GM18502 (cell line): ENCODE results near the gene SDK2.
"Not testable (repeated sequence)": the region's sequence is repeated elsewhere in the genome, so short reads cannot be mapped to it uniquely, and the experiment has no call there.

Source experiments
- ATAC-seq: cut with Tn5 transposase; IDR thresholded peaks from one replicate; pipeline ENCODE4 v1.9.1; 2021; ENCODE audit warnings: mild to moderate bottlenecking; ENCODE audit not compliant: unreplicated experiment, poor library complexity

The SDK2 gene

DNA sequence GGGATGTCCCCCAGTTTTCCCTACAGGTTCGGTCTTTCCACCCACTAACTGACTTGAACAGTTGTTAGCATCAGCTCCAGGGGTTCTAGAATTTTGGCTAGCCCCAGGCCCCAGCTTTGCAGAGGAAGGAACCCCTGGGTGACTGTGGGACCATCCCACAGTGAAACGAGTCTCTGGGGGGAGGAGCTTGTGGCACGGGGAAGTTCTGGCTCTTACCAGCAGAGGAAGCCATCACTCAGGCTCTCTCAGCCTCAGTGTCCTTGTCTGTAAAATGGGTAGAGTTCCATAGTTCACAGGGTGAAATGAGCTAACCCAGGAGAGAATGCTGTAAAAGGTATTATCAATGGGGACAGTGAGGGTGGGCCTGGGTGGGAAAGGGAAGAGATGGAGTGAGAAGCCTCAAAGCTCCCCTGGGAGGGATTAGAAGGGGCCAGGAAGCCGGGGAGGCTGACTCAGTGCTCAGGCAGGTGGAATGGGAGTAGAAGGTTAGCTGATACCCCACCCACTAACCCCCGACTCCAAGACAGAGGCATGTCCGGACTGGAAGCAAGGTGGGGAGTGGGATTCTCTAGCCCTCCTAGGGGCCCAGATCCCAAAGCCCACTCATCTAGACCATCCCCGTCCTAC is 301.6 kb downstream of the SDK2 start:
- no peak for ATAC-seq

DNA sequence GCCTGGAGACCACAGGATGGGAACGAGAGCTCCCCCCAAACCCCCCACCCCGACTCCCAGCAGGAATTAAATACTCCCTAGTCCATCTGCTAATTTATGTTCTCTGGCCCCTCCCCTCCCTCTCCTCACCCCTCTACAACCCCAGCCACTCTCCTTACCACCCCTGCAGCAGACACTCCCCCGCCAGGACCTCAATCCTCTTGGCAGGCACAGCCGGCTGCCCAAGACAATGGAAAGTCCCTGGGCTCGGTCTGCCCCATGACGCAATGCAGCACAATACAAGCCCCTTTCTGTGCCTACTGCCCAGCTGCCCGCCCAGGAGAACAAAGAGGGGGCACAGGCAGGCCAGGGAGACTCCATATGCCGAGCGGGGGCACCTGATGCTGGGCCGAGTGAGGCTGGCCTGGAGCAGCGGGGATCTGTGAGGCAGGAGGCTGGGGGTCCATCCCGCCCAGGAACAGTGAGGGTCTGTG is 302.2 kb downstream of the SDK2 start:
- no peak for ATAC-seq

DNA sequence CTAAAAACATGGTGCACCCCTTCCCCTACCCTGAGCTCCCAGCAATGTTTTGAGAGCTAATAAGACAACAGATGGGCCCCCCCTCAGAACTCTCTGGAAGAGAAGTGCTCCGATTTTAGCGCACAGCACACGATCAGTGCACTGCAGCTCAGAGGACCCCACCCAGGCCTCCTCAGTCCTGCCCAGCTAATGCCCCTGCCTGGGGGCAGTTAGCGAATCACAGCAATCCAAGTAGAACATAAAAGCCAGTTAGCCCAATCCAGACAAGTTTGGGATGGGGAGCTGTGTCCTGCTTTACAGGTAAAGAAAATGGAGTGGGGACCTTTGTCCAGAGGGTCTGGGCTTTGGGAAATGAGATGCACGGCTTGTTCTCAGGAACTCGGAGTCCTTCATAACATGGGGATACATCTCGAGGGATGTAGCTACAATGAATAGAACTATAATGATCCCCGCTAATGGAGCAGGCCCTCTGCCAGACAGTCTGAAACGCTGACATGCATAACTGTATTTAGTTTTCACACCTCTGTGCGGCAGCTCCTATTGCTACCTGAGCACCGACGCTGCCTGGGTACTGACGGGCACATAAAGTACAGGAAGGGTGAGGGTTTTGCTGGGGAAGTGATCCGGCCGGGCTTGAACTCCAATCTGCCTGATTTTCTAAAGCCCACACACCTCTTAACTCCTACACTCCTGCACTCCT is 302.7 kb downstream of the SDK2 start:
- ATAC-seq: no peak

DNA sequence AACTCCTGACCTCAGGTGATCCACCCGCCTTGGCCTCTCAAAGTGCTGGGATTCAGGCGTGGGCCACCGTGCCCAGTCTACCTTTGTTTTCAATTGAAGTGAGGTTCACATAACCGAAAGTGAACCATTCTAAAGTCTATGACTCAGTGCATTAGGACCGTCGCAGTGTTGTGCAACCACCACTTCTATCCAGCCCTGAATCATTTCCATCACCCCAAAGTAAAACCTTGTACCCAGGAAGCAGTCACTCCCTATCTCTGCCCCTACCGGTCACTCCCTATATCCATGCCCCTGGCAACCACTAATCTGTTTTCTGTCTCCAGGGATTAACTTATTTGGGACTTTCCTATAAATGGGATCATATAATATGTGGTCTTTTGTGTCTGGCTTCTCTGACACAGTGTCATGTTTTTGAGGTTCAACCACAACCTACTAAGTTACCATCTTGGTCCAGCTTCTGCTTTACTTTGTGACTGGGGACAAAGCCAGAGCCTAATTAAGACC is 304.1 kb downstream of the SDK2 start:
- no peak for ATAC-seq

DNA sequence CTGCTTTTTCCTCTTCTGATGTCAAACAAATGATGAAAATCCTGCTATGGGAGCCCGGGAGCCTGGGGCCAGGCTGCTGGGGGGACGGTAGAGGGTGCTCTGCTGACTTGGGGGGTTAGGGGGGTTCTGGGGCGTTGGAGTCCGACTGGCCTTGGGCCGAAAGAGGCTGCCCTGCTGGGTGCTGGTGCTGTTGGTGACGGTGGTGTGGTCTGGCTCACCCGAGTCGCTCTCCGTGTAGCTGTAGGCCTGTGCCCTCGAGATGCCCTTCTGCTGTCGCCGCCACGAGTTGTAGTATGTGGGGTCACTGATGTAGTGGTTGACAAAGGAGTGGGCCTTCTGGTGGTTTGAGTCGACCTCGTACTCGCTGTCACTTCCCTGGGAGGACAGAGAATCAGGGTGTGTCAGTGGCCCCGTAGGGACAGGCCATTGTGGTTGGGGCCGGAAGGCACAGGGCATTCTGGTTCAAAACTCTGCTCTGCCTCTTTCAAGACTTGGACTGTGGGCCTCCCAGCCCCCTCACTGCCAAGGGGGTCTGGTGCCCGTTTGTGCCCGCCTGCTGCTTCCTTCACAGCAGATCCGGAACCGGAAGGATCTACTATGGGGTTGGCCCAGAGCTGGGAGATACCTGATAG is 305.6 kb downstream of the SDK2 start:
- ATAC-seq: no peak

DNA sequence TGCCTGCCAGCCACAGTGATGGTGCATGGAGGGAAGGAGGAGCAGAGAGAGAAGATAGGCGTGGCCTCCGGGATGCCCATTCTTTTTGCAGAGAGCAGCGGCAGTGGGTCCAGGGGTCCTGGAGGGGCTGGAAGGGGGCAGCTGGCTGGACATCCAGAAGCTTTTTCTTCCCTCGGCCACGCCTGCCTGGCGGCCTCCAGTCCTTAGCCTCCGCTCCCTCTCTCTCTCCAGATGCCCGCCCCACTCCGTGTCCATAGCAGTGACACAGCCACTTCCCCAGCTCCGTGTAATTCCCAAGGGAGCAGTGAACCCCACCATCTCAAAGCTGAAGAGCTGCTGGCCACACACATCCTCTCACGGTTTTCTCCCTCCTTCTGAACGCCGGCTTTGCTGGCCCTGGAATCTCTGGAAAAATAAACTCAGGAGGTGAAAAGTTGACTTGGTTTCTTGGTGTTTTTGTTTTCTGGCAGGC is 306.2 kb downstream of the SDK2 start:
- no peak for ATAC-seq

DNA sequence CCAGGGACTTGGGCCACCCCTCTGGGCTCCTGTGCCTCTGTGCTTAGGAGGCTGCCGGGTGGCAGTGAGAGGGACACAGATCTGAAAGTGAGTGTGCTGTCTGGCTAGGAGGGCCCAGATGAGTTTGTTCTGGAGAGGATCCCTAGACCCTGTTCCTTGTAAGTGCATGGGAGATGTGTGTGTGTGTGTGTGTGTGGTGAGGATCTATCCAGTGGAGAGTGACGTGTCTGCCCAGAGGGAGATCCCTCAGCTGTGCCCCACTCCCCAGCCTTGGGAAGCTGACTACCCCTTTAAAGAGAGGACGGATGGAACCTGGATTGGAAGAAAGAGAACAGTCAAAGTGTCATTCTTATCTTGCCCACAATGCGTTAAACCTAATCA is 306.9 kb downstream of the SDK2 start:
- ATAC-seq: no peak

DNA sequence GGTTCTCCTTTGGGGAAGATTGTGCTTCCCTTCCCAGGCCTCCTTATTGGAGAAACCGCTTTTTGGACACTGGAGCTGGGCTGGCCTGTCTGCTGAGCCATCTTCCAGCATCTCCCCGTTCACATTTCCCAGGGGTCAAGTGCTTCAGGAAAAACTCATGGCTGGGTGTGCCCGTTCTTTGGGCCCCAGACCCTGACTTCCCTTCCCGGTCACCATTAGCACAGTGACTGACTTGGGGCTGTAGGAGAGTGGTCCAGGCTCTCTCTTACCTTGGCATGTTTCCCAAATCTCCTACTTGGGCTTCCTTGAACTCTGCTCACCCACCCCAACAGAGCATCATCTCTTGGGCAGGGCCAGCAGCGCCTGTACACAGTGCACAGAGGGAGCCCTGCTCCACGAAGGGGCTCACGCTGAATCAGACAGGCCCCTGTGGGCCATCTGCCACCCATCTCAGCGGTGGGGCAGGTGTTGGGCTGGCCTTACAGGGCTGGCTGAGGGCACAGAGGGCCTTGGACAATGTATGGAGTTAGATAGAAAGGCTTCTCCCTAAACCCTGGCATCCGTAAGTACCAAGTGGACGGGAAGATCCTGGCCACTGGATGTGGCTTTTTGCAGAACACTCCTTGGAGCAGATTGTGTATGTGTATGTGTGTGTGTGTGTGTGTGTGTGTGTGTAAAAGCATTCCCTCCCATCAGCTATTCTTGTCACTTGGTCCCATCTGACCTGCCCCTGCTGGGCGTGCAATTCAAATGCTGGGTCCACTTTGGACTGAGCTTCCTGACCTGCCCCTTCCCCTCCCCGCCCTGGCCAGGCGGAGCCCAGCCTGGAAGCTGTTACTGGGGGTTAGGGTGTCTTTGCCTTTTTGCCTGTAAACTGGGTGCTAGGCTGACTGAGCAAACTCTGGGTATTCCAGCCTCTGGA is 307.6 kb downstream of the SDK2 start:
- ATAC-seq: no peak

DNA sequence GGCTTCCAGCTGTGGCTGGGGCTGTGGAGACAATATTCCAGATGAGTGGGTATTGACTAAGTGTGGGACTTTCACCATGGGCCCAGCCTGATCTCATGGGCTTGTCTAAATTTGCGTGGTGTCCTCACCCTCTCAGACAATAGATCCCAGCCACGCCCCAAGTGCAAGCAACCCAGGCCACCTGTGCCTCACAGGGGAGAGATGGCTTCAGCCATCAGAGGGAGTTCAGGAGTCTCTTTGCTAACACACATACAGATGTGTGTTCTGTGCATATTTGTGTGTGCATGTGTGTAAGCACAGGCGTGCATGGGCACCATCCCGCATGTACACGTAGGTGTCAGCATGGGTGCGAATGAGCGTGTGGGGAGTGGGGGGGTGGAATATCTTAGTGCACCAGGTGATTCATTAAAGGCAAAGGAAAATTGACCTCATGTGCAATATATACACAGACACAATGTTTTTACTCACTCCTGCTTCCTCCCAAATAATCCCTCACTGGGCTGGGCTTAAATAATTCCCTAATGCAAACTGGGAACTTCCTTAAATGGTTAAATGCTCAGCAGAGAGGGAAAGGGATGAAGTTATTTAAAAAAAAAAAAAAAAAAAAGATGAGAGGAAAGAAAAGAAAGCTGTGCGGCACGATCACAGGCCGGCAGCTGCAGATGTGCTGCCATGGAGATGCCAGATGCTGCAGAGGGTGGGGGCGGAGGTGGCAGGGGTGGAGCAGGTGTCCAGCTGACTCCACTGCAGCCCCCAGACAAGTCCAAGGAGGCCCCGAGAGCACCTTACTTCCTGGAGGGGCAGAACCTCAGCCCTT is 308.4 kb downstream of the SDK2 start:
- no peak for ATAC-seq

DNA sequence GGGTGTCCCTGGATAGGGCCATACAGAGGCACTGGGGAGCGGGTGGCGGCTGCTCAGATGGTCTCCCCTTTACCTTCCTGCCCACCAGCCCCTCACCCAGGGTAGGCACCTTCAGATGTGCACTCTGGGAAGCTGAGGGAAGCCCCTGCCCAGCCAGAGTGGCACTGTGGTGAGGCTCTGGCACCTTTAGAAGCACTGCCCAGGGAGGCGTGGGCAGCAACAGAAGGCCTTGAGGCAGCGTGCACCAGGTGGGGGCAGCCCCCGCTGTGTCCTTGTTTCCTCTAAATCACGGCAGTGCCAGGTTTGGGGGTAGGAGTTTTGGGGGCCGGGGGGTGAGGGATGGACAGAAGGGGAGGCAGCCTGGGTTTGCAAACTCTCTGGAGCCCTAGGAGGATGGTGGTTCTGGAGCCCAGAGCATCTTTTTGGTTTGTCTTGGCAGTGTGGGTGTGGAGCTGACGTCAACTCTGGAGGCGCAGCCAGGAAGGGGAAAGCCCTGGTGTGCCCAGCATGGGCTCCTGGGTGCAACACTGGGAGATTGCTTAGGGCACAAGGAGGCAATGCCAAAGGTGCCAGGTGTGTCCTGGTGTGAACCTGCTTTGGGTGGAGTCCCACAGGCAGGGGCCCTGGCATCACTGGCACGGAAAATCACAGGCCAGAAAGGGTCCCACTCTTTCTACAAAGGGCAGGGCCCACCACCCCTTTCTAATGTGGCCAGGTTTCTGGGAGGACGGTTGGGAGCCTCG is 309.3 kb downstream of the SDK2 start:
- no peak for ATAC-seq

DNA sequence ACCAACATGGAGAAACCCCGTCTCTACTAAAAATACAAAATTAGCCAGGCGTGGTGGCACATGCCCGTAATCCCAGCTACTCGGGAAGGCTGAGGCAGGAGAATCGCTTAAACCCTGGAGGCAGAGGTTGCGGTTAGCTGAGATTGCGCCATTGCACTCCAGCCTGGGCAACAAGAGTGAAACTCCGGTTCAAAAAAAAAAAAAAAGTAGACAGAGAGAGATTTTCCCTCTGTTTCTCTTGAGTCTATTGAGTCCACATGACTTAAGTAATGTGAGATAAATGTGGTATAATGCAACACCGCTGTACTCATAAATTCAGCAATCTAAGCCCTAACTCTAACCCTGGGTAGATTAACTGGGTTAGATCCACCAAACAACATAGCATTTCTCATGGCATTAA is 310.8 kb downstream of the SDK2 start:
- not testable (repeated sequence) for ATAC-seq

DNA sequence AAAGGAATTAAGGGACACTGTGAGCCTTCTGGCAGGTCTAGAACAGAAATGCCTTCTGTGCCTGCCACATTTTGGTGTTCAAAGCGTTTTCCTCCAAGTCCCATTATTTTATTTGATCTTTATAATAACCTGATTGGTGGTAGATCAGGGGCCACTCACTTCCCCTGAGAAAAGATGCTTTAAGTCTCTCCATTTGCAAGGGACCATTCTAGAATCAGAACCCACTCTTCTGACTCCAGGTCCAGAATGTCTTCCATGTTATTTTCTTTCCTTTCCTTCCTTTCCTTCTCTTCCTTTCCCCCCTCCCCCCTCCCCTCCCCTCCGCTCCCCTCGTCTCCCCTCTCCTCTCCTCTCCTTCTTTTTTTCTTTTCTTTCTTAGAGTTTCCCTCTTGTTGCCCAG is 313.2 kb downstream of the SDK2 start:
- no peak for ATAC-seq

DNA sequence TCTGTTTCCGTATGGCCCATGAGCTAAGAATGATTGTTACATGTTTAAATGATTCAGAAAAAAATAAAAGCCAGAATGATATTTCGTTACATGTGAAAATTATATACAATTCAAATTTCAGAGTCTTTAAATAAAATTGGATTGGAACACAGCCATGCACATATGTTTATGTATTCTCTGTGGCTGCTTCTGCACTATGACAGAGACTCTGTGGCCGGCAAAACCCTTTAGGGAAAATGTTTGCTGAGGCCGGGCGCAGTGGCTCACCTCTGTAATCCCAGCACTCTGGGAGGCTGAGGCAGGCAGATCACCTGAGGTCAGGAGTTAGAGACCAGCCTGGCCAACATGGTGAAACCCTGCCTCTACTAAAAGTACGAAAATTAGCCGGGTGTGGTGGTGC is 316.6 kb downstream of the SDK2 start:
- no peak for ATAC-seq

DNA sequence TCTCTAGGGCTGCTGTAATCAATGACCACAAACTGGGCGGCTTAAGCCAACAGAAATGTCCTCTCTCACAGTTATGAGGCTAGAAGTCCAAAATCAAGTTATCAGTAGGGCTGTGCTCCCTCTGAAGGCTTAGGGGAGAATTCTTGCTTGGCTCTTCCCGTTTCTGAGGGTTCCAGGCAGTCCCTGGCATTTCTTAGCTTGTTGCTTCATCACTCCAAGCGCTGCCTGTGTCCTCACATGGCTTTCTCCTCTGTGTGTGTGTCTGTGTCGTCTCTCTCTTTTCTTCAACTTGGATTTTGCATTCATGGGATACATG is 318.8 kb downstream of the SDK2 start:
- ATAC-seq: no peak

DNA sequence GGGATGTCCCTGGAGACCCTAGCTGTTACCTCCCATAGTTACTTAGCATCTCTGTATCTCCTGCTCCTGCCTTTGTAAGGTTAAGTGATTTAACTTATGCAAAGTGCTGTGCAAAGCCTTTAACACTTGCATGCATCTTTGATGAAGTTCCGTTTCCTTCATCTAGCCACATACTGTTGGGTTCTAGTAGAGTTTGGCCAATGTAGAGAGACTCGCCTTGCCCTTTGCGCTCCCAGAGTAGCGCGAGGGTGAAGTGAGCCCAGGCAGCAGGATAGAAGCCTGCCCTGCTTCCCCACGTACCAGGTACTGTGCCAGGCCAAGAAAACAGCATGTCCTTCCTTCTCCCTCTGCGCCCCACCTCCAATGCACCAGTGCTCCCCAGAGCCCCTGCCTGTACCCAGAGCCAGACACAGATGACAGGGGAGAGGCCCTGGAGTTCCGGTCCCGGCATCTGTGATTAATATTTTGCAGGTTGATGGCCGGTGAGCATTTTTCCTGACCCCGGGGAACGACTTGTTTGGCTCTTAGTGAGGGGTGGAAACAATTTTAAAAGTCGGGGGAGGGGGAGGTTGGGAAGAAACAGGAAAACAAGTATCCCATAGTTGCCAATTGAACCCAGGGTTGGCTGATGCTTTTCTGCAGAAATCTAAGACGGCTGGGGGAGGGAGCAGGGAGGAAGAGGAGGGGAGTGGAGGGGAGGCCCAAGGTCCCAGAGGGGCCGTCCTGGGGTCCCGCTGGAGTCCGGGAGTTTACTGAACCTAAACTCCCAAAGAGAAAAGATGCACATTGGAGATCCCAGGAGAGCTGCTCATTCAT is 319.3 kb downstream of the SDK2 start:
- no peak for ATAC-seq

DNA sequence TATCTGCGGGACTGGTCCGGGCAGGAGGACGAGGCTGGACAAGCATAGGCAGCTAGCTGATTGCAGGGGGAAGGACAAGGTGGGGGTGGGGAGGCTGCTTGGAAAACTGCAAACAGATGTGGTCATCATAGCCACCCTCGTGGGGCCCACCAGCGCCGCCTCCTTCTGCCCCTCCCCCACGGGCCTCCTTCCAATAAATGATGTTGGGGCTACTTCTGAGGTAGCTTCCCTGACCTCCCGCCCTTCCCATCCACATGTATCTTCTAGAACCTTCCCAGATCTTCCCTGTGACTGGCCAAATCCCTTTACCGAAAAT is 320.1 kb downstream of the SDK2 start:
- no peak for ATAC-seq

DNA sequence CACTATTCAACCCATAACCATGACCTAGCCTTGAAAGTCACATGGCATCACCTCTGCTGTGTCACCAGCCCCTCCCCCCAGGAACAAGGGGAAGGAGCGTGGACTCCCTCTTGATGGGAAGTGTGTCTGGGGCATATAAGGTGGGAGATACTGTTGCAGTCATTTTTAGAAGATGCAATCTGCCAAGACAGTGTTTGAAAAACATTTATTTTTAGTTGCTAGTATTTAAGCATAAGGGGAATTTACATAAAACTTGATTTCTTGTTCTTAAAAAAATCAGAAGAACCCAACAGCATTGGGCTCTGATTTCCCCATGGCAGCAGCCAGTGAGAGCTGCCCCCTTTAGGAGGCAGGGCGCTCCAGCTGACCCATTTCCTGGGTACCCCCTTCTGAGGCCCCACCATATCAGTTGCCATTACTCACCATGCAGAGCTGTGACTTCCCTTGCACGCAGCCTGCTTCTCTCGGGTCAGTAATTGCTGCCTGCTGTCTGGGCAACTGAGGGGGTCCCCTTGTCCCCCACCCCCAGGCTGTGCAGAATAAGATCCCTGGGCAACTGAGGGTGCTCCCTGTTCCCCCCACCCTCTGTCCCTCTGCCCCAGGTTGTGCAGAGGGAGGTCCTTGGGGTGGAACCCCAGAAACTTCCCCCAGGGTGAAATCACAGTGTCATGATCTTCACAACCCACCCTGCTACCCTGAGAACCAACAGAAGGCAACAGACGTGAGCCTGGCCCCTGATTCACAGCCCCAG is 320.7 kb downstream of the SDK2 start:
- ATAC-seq: no peak
